Hepatic stellate cell (primary cell): ENCODE results near the gene NCF2.

Experiments used
- DNase-seq: peaks from one replicate; pipeline ENCODE4 v3.0.0; 2011; ENCODE audit warnings: low spot score

The NCF2 gene

DNA sequence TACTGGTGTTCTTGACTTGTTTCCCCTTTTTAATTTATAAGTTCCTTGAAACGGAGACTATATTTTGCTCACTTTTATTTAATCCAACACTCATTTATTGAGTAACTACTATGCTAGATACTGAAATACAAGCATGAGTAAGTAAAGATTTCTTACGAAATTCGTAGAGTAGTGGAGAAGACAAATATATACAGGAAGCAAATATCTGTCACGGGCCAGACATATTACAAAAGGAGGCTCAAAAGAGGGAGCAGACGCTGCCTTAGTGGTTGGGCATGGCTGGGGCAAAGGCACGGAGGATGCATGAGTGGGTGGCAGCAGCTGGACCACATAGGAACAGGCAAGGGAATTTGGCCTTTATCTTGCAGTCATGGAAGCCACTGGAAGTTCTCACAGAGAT lies 6.8 kb downstream of the NCF2 start:
- DNase-seq, result no peak

DNA sequence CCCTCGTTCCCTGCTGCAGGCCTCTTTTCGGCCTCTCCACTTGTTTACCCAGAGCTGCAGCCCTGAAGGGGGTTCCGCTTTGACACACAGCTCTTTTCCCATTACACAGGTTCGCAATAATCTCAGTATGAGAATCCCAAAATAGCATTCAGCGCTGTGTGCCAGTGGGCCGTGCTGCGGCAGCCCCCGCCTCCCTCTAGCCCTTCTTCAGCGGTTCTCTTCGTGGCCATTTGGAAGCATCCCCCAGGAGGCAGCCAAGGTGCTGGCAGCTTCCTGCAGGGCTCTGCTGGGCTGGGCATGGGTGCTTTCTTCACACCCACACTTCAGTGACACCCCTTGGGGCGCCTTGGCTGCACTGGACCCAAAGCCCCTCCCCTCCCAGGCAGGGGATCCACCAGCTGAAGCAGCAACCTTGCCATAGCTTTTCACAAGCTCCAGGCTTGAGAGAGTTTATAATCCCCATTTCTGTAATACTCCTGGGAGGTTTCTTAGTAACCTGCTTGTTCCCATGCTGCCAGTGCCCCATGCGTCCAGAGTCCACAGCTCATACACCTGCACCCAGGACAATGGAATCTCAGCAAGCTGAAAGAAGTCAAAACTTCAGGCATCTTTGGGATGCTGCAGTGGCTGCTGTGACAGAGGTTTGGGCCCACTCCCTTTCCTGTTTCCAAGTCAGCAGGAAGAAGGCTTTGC lies 8.1 kb downstream of the NCF2 start:
- no peak for DNase-seq

DNA sequence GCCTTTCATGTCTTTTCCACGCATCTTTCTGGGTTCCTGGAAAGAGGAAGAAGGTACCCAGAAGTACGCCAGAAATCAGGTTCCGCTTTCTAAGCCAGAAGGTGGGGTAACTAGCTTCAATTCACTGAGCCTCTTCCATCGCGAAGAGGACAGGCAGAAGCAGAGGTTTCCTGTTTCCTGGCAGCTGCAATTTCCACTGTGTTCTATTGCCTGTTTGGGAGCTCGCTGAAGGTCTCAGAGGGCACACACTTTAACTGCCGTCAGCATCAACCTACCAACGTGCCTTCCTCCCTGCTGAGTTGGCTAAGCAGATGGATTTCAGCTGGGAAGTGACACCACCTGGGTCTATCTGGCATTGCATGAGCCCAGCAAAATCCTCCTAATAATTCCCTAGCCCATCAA lies 10.0 kb downstream of the NCF2 start:
- no peak for DNase-seq

DNA sequence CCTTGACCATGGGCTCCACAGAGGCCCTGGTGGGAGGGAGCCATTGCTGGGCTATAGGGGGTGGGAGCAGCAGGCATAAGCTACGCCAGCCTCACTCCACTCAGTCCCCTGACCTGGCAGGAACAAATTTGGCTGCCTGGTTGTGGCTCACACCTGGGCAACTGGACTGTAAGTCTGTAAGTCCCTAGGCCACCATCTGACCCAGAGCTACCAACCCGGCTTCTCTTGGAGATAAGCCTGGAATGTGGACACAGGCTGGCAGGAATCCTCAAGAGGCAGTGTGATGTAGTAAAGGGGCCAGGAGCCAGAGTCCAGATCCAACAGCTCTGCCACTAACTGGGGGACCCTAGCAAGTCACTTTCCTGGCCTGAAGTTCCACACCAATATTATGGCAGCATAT lies 11.4 kb downstream of the NCF2 start:
- no peak for DNase-seq

DNA sequence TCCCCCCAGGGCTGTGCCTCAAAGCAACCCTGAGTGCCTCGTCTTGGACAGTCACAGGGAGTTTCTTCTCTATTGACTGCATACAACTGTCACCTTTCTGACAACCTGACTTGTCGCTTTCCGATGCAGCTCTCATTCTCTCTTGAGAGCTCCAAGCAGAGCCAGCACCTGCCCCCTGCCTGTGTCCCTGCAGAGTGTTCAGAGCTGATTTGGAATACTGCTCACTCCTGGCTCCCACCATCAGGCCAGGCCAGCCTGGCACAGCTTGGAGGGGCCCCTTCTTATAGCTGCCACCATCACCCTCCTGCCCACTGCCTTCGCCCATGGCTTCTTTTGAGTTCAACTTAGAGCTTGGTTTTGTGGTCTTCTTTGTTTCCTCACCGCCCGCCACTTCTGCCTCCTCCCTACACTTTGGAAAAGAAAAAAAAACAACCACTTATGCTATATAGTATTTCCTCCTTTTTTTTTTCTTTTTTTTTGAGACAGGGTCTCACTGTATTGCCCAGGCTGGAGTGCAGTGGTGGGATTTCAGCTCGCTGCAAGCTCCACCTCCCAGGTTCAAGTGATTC lies 12.3 kb downstream of the NCF2 start:
- no peak for DNase-seq

DNA sequence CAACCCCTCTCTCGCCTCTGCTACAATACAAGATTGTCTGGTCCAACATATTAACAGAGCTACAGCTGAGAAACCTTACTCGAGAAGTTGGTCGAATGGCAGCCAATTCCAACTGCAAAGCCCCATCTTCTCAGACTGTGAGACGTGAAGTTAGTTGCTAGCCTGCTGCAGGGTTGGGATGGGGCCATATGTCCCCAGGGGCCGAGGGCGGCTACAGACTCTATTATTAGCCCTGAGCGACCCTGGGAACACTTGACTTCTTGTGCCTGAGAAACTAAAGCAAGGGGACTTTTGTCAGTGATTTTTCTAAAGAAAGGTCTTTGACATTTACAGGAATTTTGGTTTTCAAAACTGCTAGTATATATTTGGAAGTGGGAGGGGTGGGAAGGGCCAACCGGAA lies 13.7 kb downstream of the NCF2 start:
- DNase-seq, result no peak

DNA sequence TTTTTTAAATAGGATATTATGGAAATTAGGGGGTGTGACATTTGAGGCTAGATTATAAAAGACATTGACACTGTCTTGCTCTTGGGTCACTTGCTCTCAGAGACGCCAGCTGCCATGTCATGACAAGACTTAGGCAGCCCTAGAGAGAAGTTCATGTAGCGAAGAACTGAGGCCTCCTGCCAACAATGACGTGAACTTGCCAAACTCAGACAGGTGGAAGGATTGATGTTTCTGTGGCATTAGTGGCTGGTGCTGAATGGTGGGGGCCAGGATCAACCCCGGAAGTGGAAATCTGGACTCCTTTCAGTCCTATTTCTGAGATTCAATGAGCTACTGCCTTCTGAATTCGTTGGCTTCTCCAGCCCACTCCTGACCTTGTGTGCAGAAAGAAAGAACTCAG lies 14.7 kb downstream of the NCF2 start:
- DNase-seq, result no peak

DNA sequence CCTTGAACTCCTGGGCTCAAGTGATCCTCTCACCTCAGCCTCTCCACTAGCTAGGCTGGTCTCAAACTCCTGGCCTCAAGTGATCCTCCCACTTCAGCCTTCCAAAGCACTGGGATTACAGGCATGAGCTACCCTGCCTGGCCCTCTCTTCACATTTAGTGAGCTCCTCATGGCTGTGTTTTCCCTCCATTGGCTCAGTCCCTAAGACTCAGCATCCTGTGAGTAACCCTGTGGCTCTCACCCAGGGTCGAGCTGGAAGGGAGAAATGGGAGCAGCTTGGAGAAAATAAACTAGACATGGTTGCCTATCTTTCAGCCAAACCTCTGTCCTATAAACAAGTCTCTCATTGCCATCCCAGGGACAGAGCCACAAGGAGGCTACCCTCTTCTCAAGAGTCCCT lies 17.5 kb downstream of the NCF2 start:
- DNase-seq, result no peak

DNA sequence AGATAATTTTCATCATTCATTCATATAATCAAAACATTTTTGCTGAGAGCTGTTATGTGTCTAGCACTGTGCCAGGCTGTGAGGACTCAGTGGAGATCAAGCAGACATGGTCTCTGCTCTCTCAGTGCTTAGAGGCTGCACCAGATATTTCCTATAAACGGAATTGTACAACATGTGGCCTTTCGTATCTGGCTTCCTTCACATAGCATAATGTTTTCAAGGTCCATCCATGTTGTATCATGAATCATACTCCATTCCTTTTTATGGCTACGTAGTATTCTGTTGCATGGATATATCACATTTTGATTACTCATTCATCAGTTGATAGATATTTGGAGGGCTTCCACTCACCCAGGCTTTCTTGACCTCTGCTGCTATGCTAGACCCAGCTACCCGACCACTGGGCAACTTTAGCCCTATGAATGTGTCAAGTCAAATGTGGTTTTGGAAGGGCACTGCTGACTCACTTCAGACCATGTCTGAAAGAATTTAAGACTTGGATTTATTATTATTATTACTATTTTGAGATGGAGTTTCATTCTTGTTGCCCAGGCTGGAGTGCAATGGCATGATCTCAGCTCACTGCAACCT lies 18.5 kb downstream of the NCF2 start:
- DNase-seq, result peak; percentile 57

DNA sequence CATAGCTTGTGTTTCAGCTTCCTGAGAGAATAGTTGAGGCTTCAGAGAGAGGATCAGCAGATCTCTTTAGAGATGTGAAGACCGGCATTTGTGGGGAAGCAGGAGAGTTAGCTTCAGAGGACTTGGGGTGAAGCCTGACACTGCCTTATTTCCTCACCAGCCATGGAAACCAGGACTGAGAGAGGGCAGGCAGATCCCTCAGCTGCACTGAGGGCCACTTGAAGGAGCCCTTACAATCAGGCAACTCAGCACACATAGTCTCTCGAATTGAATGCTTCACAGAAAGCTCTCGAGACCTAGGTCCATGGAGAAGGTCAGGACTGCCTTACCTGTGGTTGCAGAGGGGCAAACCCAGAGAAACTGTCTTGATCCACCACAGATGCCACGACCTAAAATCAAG lies 19.8 kb downstream of the NCF2 start:
- no peak for DNase-seq

DNA sequence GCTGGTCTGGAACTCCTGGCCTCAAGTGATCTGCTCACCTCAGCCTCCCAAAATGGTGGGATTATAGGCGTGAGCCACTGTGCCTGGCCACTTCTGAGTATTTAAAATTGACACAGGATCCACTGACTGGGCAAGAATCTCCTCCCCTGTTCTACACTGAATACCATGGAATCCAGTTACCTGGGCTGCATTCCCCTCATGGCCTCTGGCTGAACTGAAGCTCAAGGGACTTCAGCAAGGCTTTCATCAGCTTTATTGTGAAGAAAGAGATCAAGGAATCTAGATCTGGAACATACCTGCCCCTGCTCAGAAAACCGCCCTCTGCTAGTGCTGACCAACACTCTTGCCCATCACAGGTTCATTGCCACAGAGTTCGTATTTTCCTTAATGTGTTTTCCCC lies 20.5 kb downstream of the NCF2 start:
- DNase-seq, result no peak

DNA sequence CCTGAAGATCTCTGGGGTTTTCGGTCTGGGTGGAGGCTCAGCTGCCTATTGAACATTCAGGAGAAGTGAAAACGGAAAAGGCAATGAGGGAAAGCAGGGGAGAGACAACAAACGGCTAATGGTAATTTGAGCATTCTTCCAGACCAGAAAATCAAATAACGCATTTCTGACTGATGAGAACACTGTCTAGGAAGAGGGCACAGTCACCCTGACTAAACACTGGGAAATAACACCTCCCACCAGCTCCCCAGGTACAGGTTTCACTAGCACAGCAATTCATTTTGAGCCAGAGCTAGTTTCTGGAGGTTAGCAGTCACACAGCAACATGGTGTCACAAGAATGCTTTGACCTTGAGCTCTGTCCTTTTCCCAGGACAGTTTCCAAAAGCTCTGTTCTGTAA lies 21.1 kb downstream of the NCF2 start:
- DNase-seq, result no peak

DNA sequence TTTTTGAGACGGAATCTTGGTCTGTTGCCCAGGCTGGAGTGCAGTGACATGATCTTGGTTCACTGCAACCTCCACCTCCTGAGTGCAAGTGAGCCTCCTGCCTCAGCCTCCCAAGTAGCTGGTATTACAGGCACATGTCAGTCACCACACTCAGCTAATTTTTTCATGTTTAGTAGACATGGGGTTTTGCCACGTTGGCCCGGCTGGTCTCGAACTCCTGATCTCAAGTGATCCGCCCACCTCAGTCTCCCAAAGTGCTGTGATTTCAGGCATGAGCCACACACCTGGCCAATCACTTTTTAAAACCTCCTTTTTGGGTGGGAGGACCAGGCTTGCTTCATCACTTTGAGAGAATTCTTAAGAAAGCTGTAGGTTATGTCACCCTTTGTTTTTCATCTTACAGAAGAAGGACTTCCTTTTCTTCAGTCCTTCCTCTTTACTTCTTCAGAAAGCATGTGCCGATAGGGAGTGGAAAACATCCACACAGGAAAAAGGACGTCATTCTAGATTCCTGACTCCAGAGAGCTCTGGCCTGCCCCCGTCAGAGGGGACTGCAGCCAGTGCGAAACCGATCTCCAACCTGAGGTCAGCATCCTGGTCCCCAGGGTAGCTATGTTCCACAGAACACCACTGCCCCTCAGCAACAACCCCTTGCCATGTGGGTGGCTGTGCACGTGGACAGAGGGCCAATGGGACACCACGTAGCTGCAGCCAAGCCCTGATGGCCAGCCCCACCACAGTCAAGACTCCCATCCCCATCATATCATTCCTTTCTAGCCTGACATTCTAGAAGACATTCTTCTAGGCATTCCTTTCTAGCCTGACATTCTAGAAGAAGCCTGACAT lies 21.9 kb downstream of the NCF2 start:
- no peak for DNase-seq

DNA sequence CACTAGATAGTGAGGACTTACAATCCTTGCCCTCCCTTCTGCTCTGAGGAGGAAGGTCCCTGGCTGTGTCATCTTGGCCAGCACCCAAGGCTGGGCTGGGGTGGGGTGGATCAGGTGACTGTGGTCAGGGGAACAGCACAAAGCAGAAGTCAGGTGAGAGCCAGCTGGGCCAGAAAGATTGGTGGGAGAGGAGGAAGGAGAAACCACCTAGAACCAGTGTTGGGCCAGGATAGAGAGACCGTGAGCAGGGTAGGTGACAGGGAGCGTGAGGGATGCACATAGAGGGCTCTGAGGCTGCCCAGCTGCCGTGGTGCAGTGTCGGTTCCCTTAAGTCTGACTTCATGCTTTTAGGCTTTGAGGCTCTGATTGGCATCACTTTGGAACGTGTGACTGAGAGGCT lies 22.7 kb downstream of the NCF2 start:
- no peak for DNase-seq

DNA sequence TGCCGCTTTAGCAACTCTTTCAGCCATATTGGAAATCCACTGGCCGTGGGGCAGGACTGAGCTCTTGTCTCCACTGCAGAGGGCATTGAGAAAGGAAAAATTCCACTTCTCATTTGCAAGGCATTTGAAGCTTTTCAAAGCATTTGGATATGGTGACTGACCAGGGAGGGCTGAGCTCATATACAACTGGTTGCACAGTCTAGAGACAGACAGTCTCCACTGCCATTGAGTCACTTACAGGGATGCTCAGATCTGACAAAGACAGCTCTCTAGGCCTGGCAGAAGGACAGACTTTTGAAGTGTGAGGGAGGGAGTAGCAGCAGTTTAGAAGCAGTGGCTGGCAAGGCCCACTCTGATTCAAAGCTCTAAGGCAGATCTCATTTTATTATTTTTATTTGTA lies 24.2 kb downstream of the NCF2 start:
- DNase-seq, result no peak

DNA sequence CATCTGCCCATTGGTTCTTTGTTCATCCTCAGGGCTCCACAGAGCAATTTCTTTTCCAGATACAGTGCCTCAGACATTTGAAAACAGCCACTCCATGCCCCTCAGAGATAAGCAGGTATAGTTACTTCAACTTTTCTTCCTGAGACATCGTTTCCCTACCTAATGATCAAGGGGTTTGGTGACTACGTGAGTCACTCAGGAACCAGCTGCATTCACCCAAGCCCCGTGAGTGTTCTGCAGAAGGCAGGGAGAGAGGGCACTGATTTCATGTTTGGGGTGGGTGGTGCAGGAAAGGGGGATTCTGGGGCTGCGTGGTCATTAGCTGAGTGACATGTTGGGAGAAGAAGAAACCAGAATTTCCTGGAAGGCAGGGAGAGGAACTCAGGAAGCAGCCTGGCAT lies 25.0 kb downstream of the NCF2 start:
- DNase-seq, result no peak

DNA sequence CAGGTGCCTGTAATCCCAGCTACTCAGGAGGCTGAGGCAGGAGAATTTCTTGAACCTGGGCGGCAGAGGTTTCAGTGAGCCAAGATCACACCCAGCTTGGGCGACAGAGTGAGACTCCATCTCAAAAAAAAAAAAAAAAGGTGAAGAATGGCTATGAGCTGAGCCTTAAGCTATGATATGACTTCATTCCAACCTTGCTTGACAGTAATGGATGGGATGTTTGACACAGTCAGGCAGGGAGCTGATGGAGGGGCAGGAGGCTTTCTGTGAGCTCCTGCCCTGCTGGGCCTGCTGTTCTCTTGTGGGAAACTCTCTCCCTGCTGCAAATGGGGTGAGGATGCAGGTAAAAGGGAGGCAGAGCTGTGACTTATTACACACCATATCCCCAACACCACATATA lies 27.6 kb downstream of the NCF2 start:
- no peak for DNase-seq

DNA sequence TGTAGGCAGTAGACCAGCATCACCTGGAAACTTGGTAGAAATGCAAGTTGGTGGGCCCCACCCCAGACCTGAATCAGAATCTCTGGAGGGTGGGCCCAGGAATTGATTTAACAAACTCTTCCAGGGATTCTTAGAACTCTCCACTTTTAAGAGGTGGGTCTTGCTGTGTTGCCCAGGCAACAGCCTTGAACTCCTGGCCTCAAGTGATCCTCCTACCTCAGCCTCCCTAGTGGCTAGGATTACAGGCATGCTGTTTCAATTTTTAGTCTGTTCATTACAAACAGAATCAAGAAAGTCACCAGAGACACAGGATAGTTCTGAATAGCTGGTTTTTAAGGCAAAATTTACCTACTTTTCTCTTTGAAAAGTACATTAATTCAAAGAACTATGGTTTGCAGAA lies 31.2 kb downstream of the NCF2 start:
- DNase-seq, result no peak

DNA sequence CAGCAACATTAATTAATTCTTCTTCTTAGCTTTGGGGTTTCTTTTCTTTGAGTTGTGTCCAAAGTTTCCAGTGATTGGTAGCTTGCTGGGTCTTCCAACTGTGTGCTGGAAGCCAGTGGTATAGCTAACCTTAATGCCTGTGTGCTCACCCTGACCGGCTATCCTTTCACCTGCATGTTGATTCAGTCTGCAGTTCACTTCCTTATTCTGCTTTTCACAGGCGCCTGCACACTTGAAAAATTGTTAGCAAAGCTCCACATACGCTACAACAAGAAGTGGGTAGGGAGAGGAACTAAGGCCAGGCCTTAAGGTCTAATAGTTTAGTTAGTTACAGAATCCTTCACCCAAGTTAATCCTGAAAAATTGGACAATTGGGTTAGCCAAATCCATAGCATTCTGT lies 35.7 kb downstream of the NCF2 start:
- DNase-seq, result no peak

DNA sequence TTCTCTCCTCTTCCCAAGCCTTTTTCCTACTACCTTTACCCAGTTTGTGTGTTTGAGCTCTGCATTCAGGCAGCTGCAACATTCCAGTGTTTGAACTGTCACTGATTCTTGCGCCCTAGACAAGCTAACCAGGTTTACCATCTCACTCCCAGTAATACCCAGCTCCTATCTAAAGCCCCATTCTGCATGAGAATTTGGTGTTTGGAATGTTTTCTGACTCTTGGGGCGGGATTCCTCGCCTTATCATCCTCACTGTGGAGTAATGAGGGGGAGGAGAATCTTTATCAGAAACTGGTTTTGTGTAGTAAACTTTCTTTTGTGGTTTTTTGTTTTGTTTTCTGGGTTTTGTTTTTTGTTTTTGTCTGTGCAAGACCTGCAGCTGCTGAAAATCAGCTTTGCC lies 36.5 kb downstream of the NCF2 start:
- DNase-seq, result no peak

DNA sequence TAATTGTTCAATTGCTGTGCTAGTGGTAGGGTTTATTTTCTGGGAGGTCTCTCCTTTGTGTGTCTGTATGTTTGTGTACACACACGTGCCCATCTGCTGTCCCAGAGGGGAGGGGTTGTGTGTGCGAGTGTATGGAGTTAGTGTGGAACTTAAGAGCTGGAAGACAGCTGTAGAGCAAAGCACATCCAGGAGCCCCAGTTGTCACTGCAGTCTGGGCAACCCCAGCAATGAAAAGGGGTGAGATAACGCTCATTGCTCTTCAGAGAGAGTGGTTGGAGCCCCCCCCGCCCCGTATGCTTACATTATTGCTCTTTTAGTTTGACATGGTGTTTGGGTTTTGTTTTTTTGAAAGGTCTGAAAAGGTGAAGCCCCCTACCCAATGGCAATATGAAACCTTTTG lies 36.9 kb downstream of the NCF2 start:
- DNase-seq, result no peak

DNA sequence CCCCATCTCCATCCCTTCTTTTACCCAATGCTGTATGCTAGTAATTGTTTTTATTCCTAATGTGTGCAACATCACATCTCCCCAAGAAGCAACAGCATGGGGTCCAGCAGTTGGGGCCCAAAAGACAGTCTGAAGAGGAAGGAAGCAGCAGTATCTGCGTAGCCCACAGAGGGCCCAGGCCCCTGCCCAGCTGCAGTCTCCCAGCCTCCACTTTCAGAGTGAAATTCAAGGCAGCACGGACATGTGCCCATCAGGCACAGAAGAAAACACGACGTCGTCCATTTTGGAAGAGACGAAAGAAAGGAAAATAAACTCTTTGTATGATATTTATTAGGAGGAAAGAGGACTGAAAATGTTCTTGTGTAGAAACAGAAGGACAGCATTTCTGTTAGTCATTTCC lies 37.4 kb downstream of the NCF2 start:
- no peak for DNase-seq

DNA sequence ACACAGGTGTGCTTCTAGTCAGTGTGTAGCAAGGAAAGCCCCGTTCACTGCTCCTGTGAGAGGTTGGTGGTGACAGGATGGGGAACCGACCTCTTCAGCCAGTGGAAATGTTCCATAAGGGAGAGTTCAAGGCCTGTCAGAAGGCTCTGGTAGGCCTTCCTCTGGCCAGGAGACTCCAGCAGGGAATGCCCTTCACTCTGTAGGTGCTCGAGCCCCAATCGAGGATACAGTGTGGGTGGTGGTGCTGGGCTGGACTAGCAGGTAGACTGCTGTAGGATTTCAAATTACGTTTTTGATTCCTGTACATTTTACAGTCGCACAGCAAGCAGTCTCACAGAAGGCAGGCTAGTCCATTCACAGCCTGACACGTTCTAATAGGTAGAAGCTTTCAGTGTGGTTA lies 37.8 kb downstream of the NCF2 start:
- no peak for DNase-seq
